Activated B cell treated with CpG ODN at 0.5 μM for 24 hours (primary cell): ENCODE measurements around the gene HGS. TPM values are rescaled to one million over a fixed set of nuclear protein-coding genes. Genes with fewer than 3 reads are reported as not detected.
"Not testable (repeated sequence)": the region's sequence is repeated elsewhere in the genome, so short reads cannot be mapped to it uniquely, and the experiment has no call there.

Source experiments
- ATAC-seq: fragments of 200-7000 bp; cut with Tn5 transposase; one replicate; pipeline ENCODE4 v1.10.0; 2021; ENCODE audit warnings: low read depth, mild to moderate bottlenecking, moderate library complexity
- CTCF ChIA-PET: fragments of 350-600 bp; sonication (Branson Sonifier 250); formaldehyde crosslinking; loops from one replicate; lab custom pipeline; 2021; ENCODE audit warnings: antibody characterized with exemption; lab: Charles Lee
- POLR2A ChIA-PET: fragments of 350-600 bp; sonication (Branson Sonifier 250); formaldehyde crosslinking; loops from one replicate; lab custom pipeline; 2021; ENCODE audit warnings: antibody characterized with exemption; lab: Charles Lee
- DNase-seq: peaks from one replicate; pipeline ENCODE4 v3.0.0; 2022
- H3K27ac Mint-ChIP-seq: one replicate; pipeline ENCODE4 v1.8.0; 2020; ENCODE audit warnings: mixed read lengths
- H3K27me3 Mint-ChIP-seq: one replicate; pipeline ENCODE4 v1.8.0; 2021; ENCODE audit warnings: mixed read lengths
- H3K36me3 Mint-ChIP-seq: one replicate; pipeline ENCODE4 v1.8.0; 2021; ENCODE audit warnings: low read depth, mixed read lengths
- H3K4me1 Mint-ChIP-seq: one replicate; pipeline ENCODE4 v1.8.0; 2021; ENCODE audit warnings: mixed read lengths
- H3K4me3 Mint-ChIP-seq: one replicate; pipeline ENCODE4 v1.8.0; 2020; ENCODE audit warnings: mild to moderate bottlenecking, mixed read lengths
- H3K9me3 Mint-ChIP-seq: one replicate; pipeline ENCODE4 v1.8.0; 2020; ENCODE audit warnings: mixed read lengths
- intact Hi-C: fragments of 100-400 bp; cut with micrococcal nuclease; formaldehyde crosslinking; loops from one replicate; pipeline ENCODE4 v1.15.1; 2024
- total RNA-seq: library from RNA; stranded (reverse); gene quantifications from 2 replicates; pipeline ENCODE4 v1.2.3, GENCODE V29; 2022
- TF ChIP-seq, protein P1 (sequence below): fragments of 200-600 bp; IDR thresholded peaks from one replicate; pipeline ENCODE4 v1.8.0; 2022; ENCODE audit warnings: antibody characterized with exemption, mild to moderate bottlenecking

The HGS gene
- total RNA-seq, 1 donor from 2014 or later: 151 TPM

DNA sequence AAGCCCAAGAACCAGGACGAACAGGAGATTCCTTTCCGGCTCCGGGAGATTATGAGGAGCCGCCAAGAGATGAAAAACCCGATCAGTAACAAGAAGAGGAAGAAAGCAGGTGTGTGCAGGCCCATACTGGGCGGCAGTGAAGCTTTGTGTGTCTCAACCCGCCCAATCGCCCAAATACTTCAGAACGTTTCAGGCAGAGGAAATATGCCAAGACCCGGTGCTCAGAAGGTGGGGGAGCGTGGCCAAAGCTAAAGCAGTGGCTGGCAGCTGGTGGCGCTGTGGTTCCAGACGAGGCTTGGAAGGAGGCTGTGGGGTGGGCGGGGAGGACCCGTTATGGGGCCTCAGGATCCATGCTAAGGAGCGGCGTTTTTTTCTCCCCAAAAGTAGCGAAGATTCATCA lies 16.1 kb upstream of the HGS start:
- Mint-ChIP-seq H3K9me3 (no peaks in the 10 kb centered on the region), H3K36me3 (peaks cover 53% of the 10 kb centered on the region), H3K4me1 (peaks cover 28% of the 10 kb centered on the region), H3K27me3 (no peaks in the 10 kb centered on the region), H3K27ac (peak overlapping the region; percentile 46), H3K4me3 (peak overlapping the region; percentile 91)
- intact Hi-C loops: loop anchor here (2.0 kb wide), 2 partner anchors 35 to 193 kb away; partner anchors contain the start of genes MRPL12 and P4HB
- ChIA-PET CTCF (no interaction called here), POLR2A (interaction anchor here (0.7 to 2.0 kb wide), 4 partner anchors 11 to 1210 kb away, joined by 3 to 25 read pairs (median 8); partner anchors contain the start of gene MRPL12)
- DNase-seq (no peak), ATAC-seq (no peak)
- TF ChIP-seq, protein P1, sequence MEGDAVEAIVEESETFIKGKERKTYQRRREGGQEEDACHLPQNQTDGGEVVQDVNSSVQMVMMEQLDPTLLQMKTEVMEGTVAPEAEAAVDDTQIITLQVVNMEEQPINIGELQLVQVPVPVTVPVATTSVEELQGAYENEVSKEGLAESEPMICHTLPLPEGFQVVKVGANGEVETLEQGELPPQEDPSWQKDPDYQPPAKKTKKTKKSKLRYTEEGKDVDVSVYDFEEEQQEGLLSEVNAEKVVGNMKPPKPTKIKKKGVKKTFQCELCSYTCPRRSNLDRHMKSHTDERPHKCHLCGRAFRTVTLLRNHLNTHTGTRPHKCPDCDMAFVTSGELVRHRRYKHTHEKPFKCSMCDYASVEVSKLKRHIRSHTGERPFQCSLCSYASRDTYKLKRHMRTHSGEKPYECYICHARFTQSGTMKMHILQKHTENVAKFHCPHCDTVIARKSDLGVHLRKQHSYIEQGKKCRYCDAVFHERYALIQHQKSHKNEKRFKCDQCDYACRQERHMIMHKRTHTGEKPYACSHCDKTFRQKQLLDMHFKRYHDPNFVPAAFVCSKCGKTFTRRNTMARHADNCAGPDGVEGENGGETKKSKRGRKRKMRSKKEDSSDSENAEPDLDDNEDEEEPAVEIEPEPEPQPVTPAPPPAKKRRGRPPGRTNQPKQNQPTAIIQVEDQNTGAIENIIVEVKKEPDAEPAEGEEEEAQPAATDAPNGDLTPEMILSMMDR: no peak

DNA sequence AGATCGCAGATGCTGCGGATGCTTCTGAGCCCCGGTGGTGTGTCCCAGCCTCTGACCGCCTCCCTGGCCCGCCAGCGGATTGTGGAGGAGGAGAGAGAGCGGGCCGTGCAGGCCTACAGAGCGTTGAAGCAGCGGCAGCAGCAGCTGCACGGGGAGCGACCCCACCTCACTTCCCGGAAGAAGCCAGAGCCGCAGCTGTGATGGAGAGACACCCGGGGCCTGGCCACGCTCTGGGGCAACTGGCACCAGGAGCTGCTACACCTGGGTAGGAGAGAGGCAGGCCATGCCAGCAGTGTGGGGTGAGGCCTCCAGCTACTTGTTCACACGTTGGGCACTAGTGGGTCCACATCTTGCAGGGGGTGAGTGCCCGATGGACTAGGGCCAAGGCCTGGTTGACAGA lies 11.3 kb upstream of the HGS start:
- peaks cover 61% of the 10 kb centered on the region for H3K36me3 Mint-ChIP-seq
- DNase-seq (no peak), ATAC-seq (no peak)
- H3K27ac Mint-ChIP-seq: no peak overlapping the region
- H3K27me3 Mint-ChIP-seq: no peaks in the 10 kb centered on the region
- no peaks in the 10 kb centered on the region for H3K9me3 Mint-ChIP-seq
- POLR2A ChIA-PET: no interaction called here
- peaks cover 17% of the 10 kb centered on the region for H3K4me1 Mint-ChIP-seq
- TF ChIP-seq, protein P1: no peak
- H3K4me3 Mint-ChIP-seq: no peak overlapping the region
- intact Hi-C loops: no loop called here
- CTCF ChIA-PET: interaction anchor here (1.1 kb wide), 1 partner anchor 11 kb away, joined by 3 read pairs; the partner anchor contains the start of gene ARL16

GRCh38 chr17:81672954-81673353 lies 10.9 kb upstream of the HGS start:
- peaks cover 57% of the 10 kb centered on the region for H3K36me3 Mint-ChIP-seq
- intact Hi-C loops: no loop called here
- H3K4me3 Mint-ChIP-seq: no peak overlapping the region

GRCh38 chr17:81673561-81674258 lies 10.1 kb upstream of the HGS start:
- Mint-ChIP-seq H3K4me1 (peaks cover 6% of the 10 kb centered on the region), H3K36me3 (peaks cover 50% of the 10 kb centered on the region), H3K27me3 (no peaks in the 10 kb centered on the region), H3K4me3 (no peak overlapping the region), H3K9me3 (no peaks in the 10 kb centered on the region), H3K27ac (no peak overlapping the region)
- TF ChIP-seq, protein P1: no peak
- intact Hi-C loops: no loop called here
- ChIA-PET CTCF (no interaction called here), POLR2A (interaction anchor here (0.6 to 2.3 kb wide), 2 partner anchors 10 to 182 kb away, joined by 6 to 10 read pairs; partner anchors contain the start of genes ARL16 and HGS)
- ATAC-seq: no peak
- no peak for DNase-seq

More at GRCh38 chr17:81672954-81673353, 10.9 kb upstream of the HGS start:
- ChIA-PET CTCF (interaction anchor here (1.1 kb wide), 1 partner anchor 10 kb away, joined by 3 read pairs; the partner anchor contains the start of gene ARL16), POLR2A (interaction anchor here (0.6 kb wide), 1 partner anchor 183 kb away, joined by 6 read pairs; no protein-coding TSS in a partner anchor)
- TF ChIP-seq, protein P1: no peak
- Mint-ChIP-seq H3K9me3 (no peaks in the 10 kb centered on the region), H3K4me1 (peaks cover 12% of the 10 kb centered on the region), H3K27ac (no peak overlapping the region), H3K27me3 (no peaks in the 10 kb centered on the region)
- DNase-seq: no peak
- no peak for ATAC-seq

DNA sequence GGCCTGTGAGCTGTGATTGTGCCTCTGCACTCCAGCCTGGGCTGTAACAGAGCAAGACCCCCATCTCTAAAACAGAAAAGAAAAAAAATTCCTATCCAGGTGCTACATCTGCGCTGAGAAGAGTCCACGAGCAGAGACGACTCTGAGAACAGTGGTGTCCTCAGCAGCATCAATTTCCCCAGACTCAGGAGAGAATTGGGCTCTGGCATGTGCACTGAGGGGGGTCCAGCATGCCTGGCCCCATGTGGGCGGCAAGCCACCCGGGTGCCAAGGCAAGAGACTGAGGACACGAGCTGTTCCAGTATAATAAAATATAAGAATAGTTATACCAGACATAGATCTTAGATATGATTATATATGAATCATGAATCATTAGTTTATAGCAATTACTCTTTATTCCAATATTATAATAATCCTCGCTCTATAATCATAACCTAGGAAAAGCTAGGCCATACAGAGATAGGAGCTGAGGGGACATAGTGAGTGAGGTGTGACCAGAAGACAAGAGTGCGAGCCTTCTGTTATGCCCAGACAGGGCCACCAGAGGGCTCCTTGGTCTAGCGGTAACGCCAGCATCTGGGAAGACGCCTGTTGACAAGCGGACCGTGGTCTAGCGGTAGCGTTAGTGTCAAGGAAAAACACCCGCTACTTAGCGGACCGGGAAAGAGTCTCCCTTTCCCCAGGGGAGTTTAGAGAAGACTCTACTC lies 8.1 kb upstream of the HGS start:
- peaks cover 41% of the 10 kb centered on the region for H3K36me3 Mint-ChIP-seq
- H3K4me3 Mint-ChIP-seq, H3K27me3 Mint-ChIP-seq, H3K9me3 Mint-ChIP-seq, intact Hi-C loops, DNase-seq, H3K27ac Mint-ChIP-seq, ATAC-seq, H3K4me1 Mint-ChIP-seq: not testable (repeated sequence)
- ChIA-PET CTCF (interaction anchor here (0.8 to 1.2 kb wide), 3 partner anchors 10 to 179 kb away, joined by 3 to 4 read pairs (median 4); no protein-coding TSS in a partner anchor), POLR2A (interaction anchor here (0.7 to 2.3 kb wide), 4 partner anchors 8 to 197 kb away, joined by 4 to 15 read pairs (median 7); partner anchors contain the start of genes ARHGDIA, ARL16, CCDC137 and HGS)
